ENCODE data around the gene TYK2. TPM values are rescaled to one million over a fixed set of nuclear protein-coding genes. Genes with fewer than 3 reads are reported as not detected.

The TYK2 gene
- total RNA-seq, result 100 to 1,000 TPM in 1 of 4 donors, 10 to 100 TPM in 3; 48.2 to 115 (median 64.8) TPM

GRCh38 chr19:10380313-10381102 is at the start of gene TYK2:
Gene TYK2 (minus strand): TSS chr19:10380572. CDS start chr19:10378406, 2,166 bp downstream.
- WGBS, 2 donors, result 0 to 1% methylated on average over 56 to 58 of the region's 58 CpGs
- DNase-seq (ENCODE audit: low spot score in 2 of 2), result peak; percentile 96 to 99
- intact Hi-C loops (cut with DNase I; ENCODE audit: low total_unique reads), result no loop called here
- TF ChIP-seq POLR2A (IDR thresholded peaks at IDR 0.05) (peak in 1 of 2 donors; percentile 17), CTCF (IDR thresholded peaks at IDR 0.05) (no peak)
- peak within 1 kb of the TSS; percentile 89 for H3K4me3 ChIP-seq (ENCODE audit: low read depth, poor library complexity, severe bottlenecking)

GRCh38 chr19:10428996-10429381 is 48.6 kb upstream of the TYK2 start:
- WGBS, 2 donors, result 69 to 71% methylated on average over 5 of the region's 5 CpGs
- no peak for DNase-seq (ENCODE audit: low spot score in 2 of 2)
- H3K4me3 ChIP-seq (ENCODE audit: low read depth, poor library complexity, severe bottlenecking), result no peak overlapping the region
- no peak for TF ChIP-seq CTCF (IDR thresholded peaks at IDR 0.05)
- intact Hi-C loops (cut with DNase I; ENCODE audit: low total_unique reads), result no loop called here

GRCh38 chr19:10427169-10427568 is 46.8 kb upstream of the TYK2 start:
- DNase-seq (ENCODE audit: low spot score in 2 of 2), result no peak
- WGBS, 2 donors, result 88 to 89% methylated on average over 6 of the region's 6 CpGs
- no peak for TF ChIP-seq POLR2A (IDR thresholded peaks at IDR 0.05)
- TF ChIP-seq CTCF (IDR thresholded peaks at IDR 0.05), result no peak
- intact Hi-C loops (cut with DNase I; ENCODE audit: low total_unique reads), result no loop called here
- no peak overlapping the region for H3K4me3 ChIP-seq (ENCODE audit: low read depth, poor library complexity, severe bottlenecking)

GRCh38 chr19:10424011-10424637 is 43.8 kb upstream of the TYK2 start:
- H3K4me3 ChIP-seq (ENCODE audit: low read depth, poor library complexity, severe bottlenecking), result no peak overlapping the region
- 3% methylated on average over 12 to 38 of the region's 38 CpGs for WGBS, 2 donors
- intact Hi-C loops (cut with DNase I; ENCODE audit: low total_unique reads), result no loop called here
- no peak for TF ChIP-seq POLR2A (IDR thresholded peaks at IDR 0.05)
- TF ChIP-seq CTCF (IDR thresholded peaks at IDR 0.05), result no peak
- peak in 1 of 2 donors; percentile 96 for DNase-seq (ENCODE audit: low spot score in 2 of 2)

GRCh38 chr19:10422846-10423245 is 42.5 kb upstream of the TYK2 start:
- no peak for DNase-seq (ENCODE audit: low spot score in 2 of 2)
- H3K4me3 ChIP-seq (ENCODE audit: low read depth, poor library complexity, severe bottlenecking), result no peak overlapping the region
- TF ChIP-seq POLR2A (IDR thresholded peaks at IDR 0.05) (no peak), CTCF (IDR thresholded peaks at IDR 0.05) (no peak)
- 57 to 65% methylated on average over 3 of the region's 3 CpGs for WGBS, 2 donors
- intact Hi-C loops (cut with DNase I; ENCODE audit: low total_unique reads), result no loop called here
